GM12878 (cell line): ENCODE measurements around the gene TNRC6C. TPM values are rescaled to one million over a fixed set of nuclear protein-coding genes. Genes with fewer than 3 reads are reported as not detected.
A peak's percentile ranks its signal among the peaks of the same experiment; 100 is the strongest.

Experiments used
- BCL11A ChIP-seq: IDR thresholded peaks from 2 replicates; pipeline ENCODE4 v1.6.1; 2011; ENCODE audit warnings: low read depth, low read length
- BCLAF1 ChIP-seq: fragments of 450-650 bp; IDR thresholded peaks from 2 replicates; pipeline ENCODE4 v1.6.1; 2017; ENCODE audit warnings: antibody characterized with exemption, mild to moderate bottlenecking, moderate library complexity
- CBFB ChIP-seq: IDR thresholded peaks from 2 replicates; pipeline ENCODE4 v1.6.1; 2016; ENCODE audit warnings: antibody characterized with exemption, low read depth
- CBX5 ChIP-seq: sonication (generic); IDR thresholded peaks from 2 replicates; pipeline ENCODE4 v1.6.1; 2016; ENCODE audit warnings: low read depth, moderate library complexity, mild to moderate bottlenecking, inconsistent platforms
- EED ChIP-seq: sonication (generic); IDR thresholded peaks from 2 replicates; pipeline ENCODE4 v1.6.1; 2016; ENCODE audit warnings: antibody characterized with exemption, low read depth
- ETV6 ChIP-seq, 2 experiments: fragments of 450-650 bp in 1 of 2; IDR thresholded peaks in 1 of 2; conservative IDR thresholded peaks in 1 of 2; 2 replicates each; pipeline ENCODE4 v1.6.1; 2014; ENCODE audit warnings: antibody characterized with exemption in 1 of 2, borderline replicate concordance in 1 of 2, low read depth in 1 of 2, mild to moderate bottlenecking in 1 of 2, moderate library complexity in 1 of 2
- MXI1 ChIP-seq: fragments of 150-350 bp; IDR thresholded peaks from 2 replicates; pipeline ENCODE4 v1.6.1; 2011; ENCODE audit warnings: low read depth, mild to moderate bottlenecking, inconsistent platforms, low read length, improper control_type of control experiment
- NR2C2 ChIP-seq: IDR thresholded peaks from 2 replicates; pipeline ENCODE4 v1.6.1; 2011; ENCODE audit warnings: borderline replicate concordance, low read depth; ENCODE audit not compliant: control insufficient read depth, insufficient read length
- NR2F1 ChIP-seq: fragments of 450-650 bp; conservative IDR thresholded peaks from 2 replicates; pipeline ENCODE4 v1.6.1; 2017; ENCODE audit warnings: mild to moderate bottlenecking
- PBX3 ChIP-seq: IDR thresholded peaks from 2 replicates; pipeline ENCODE4 v1.6.1; 2011; ENCODE audit warnings: mild to moderate bottlenecking, low read depth, low read length, moderate library complexity; ENCODE audit not compliant: insufficient replicate concordance
- POLR2A ChIP-seq: IDR thresholded peaks from 2 replicates; pipeline ENCODE4 v1.6.1; 2011; ENCODE audit warnings: low read depth, mild to moderate bottlenecking, low read length
- polyA plus RNA-seq, 11 experiments: library from polyadenylated mRNA; depleted of rRNA in 4 of 11; unstranded in 6 of 11; stranded (reverse) in 5 of 11; fragments of >200 nt; fragmentation: Nextera tagmentation in 4 of 11; fragmentation: Illumina TruSeq in 1 of 11; extraction: Ambion mirVana in 4 of 11; extraction: Trizol in 1 of 11; gene quantifications; 1 replicate in 1 of 11; 2 replicates in 10 of 11; pipeline versions ENCODE4 v1.2.1 to v1.2.3, GENCODE V29; 2011 to 2016; ENCODE audit warnings: inconsistent platforms in 2 of 11, missing spikeins in 2 of 11, low read depth in 1 of 11
- total RNA-seq, 4 experiments: library from RNA; depleted of rRNA in 3 of 4; stranded (reverse); fragments of >200 nt in 3 of 4; fragmentation: Illumina TruSeq in 1 of 4; extraction: Trizol in 1 of 4; gene quantifications; 2 replicates each; pipeline versions ENCODE4 v1.2.1 to v1.2.3, GENCODE V29; 2013 to 2021
- TF ChIP-seq, protein P1 (sequence below): fragments of 450-650 bp; IDR thresholded peaks from 2 replicates; pipeline ENCODE4 v1.6.1; 2017; ENCODE audit warnings: mild to moderate bottlenecking
- TF ChIP-seq, protein P2 (sequence below): IDR thresholded peaks from 2 replicates; pipeline ENCODE4 v1.6.1; 2012; ENCODE audit warnings: improper control_type of control experiment, low read depth, low read length; ENCODE audit not compliant: insufficient replicate concordance
- TF ChIP-seq, protein P3 (sequence below): fragments of 450-650 bp; formaldehyde crosslinking; IDR thresholded peaks from 2 replicates; pipeline ENCODE4 v1.4.0; 2022; ENCODE audit warnings: mild to moderate bottlenecking, moderate library complexity

Gene TNRC6C
- total and polyA plus RNA-seq, 10 of the 15 experiments (the other 5 are each of a cell fraction or from before 2014, with no cell fraction given): 0.40 to 6.1 (median 0.96) TPM

DNA sequence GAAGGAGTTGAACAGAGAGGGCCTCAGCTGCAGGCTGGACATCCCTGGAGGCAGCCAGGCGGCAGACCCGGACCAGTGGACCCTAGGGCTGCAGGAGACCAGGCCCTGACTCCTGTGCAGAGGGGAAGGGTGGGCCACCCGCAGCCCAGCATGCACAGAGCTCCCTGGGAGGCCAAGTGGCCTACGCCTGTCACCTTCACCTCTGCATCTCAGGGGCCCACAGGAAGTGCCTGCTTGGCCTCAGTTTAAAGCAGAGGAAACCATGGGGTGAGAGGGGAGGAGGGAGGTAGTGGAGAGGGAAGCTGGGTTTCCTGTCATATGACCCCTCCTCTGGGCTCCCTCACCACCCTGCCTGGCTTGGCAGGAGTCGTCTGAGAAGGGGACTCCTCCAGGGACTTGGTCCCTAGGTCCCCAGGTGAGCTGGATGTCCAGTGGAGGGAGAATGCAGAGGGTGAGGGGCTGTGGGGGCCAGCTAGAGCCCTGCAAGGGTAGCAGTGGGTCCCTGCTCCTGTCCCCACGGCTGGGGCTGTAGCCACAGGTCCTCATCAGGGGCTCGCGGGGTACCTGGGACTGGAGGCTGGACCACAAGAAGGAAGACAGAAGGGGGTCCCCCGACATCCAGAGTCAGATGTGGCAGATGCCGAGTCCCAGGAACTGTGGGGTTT lies 172.1 kb downstream of the TNRC6C start, which contains the start of gene TMC8 (continued):
- TF ChIP-seq NR2C2 (no peak), EED (peak; percentile 71), NR2F1 (peak; percentile 92), BCL11A (no peak), CBFB (no peak), BCLAF1 (no peak), ETV6 (conservative IDR thresholded peaks at IDR 0.05 in 1 of 2, IDR thresholded peaks at IDR 0.05 in 1 of 2; ENCODE audit: borderline replicate concordance in 1 of 2, low read depth in 1 of 2) (peak in 1 of 2 experiments; percentile 78; a peak in 2 of 4 replicates), POLR2A (peak; percentile 78), CBX5 (no peak), PBX3 (no peak), MXI1 (peak; percentile 44; the same call in 1 of the 2 replicates)
- TF ChIP-seq, protein P1, sequence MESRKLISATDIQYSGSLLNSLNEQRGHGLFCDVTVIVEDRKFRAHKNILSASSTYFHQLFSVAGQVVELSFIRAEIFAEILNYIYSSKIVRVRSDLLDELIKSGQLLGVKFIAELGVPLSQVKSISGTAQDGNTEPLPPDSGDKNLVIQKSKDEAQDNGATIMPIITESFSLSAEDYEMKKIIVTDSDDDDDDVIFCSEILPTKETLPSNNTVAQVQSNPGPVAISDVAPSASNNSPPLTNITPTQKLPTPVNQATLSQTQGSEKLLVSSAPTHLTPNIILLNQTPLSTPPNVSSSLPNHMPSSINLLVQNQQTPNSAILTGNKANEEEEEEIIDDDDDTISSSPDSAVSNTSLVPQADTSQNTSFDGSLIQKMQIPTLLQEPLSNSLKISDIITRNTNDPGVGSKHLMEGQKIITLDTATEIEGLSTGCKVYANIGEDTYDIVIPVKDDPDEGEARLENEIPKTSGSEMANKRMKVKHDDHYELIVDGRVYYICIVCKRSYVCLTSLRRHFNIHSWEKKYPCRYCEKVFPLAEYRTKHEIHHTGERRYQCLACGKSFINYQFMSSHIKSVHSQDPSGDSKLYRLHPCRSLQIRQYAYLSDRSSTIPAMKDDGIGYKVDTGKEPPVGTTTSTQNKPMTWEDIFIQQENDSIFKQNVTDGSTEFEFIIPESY: no peak
- TF ChIP-seq, protein P2, sequence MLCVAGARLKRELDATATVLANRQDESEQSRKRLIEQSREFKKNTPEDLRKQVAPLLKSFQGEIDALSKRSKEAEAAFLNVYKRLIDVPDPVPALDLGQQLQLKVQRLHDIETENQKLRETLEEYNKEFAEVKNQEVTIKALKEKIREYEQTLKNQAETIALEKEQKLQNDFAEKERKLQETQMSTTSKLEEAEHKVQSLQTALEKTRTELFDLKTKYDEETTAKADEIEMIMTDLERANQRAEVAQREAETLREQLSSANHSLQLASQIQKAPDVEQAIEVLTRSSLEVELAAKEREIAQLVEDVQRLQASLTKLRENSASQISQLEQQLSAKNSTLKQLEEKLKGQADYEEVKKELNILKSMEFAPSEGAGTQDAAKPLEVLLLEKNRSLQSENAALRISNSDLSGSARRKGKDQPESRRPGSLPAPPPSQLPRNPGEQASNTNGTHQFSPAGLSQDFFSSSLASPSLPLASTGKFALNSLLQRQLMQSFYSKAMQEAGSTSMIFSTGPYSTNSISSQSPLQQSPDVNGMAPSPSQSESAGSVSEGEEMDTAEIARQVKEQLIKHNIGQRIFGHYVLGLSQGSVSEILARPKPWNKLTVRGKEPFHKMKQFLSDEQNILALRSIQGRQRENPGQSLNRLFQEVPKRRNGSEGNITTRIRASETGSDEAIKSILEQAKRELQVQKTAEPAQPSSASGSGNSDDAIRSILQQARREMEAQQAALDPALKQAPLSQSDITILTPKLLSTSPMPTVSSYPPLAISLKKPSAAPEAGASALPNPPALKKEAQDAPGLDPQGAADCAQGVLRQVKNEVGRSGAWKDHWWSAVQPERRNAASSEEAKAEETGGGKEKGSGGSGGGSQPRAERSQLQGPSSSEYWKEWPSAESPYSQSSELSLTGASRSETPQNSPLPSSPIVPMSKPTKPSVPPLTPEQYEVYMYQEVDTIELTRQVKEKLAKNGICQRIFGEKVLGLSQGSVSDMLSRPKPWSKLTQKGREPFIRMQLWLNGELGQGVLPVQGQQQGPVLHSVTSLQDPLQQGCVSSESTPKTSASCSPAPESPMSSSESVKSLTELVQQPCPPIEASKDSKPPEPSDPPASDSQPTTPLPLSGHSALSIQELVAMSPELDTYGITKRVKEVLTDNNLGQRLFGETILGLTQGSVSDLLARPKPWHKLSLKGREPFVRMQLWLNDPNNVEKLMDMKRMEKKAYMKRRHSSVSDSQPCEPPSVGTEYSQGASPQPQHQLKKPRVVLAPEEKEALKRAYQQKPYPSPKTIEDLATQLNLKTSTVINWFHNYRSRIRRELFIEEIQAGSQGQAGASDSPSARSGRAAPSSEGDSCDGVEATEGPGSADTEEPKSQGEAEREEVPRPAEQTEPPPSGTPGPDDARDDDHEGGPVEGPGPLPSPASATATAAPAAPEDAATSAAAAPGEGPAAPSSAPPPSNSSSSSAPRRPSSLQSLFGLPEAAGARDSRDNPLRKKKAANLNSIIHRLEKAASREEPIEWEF: no peak
- TF ChIP-seq, protein P3, sequence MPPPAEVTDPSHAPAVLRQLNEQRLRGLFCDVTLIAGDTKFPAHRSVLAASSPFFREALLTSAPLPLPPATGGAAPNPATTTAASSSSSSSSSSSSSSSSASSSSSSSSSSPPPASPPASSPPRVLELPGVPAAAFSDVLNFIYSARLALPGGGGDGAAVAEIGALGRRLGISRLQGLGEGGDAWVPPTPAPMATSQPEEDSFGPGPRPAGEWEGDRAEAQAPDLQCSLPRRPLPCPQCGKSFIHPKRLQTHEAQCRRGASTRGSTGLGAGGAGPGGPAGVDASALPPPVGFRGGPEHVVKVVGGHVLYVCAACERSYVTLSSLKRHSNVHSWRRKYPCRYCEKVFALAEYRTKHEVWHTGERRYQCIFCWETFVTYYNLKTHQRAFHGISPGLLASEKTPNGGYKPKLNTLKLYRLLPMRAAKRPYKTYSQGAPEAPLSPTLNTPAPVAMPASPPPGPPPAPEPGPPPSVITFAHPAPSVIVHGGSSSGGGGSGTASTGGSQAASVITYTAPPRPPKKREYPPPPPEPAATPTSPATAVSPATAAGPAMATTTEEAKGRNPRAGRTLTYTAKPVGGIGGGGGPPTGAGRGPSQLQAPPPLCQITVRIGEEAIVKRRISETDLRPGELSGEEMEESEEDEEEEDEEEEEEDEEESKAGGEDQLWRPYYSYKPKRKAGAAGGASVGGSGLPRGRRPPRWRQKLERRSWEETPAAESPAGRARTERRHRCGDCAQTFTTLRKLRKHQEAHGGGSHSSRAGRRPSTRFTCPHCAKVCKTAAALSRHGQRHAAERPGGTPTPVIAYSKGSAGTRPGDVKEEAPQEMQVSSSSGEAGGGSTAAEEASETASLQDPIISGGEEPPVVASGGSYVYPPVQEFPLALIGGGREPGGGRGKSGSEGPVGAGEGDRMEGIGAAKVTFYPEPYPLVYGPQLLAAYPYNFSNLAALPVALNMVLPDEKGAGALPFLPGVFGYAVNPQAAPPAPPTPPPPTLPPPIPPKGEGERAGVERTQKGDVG (CRISPR knock-in tag): no peak
